ENCODE measurements around the gene FAT1.

Gene FAT1

GRCh38 chr4:186553717-186554116 is 169.9 kb downstream of the FAT1 start:
- TF ChIP-seq, protein P1, sequence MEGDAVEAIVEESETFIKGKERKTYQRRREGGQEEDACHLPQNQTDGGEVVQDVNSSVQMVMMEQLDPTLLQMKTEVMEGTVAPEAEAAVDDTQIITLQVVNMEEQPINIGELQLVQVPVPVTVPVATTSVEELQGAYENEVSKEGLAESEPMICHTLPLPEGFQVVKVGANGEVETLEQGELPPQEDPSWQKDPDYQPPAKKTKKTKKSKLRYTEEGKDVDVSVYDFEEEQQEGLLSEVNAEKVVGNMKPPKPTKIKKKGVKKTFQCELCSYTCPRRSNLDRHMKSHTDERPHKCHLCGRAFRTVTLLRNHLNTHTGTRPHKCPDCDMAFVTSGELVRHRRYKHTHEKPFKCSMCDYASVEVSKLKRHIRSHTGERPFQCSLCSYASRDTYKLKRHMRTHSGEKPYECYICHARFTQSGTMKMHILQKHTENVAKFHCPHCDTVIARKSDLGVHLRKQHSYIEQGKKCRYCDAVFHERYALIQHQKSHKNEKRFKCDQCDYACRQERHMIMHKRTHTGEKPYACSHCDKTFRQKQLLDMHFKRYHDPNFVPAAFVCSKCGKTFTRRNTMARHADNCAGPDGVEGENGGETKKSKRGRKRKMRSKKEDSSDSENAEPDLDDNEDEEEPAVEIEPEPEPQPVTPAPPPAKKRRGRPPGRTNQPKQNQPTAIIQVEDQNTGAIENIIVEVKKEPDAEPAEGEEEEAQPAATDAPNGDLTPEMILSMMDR (IDR thresholded peaks at IDR 0.05; ENCODE audit: low read depth, low read length), result no peak
- no peak for DNase-seq (ENCODE audit: extremely low read depth, low read depth)

GRCh38 chr4:186551849-186552248 is 171.8 kb downstream of the FAT1 start:
- TF ChIP-seq, protein P1 (IDR thresholded peaks at IDR 0.05; ENCODE audit: low read depth, low read length), result no peak
- DNase-seq (ENCODE audit: extremely low read depth, low read depth), result no peak

DNA sequence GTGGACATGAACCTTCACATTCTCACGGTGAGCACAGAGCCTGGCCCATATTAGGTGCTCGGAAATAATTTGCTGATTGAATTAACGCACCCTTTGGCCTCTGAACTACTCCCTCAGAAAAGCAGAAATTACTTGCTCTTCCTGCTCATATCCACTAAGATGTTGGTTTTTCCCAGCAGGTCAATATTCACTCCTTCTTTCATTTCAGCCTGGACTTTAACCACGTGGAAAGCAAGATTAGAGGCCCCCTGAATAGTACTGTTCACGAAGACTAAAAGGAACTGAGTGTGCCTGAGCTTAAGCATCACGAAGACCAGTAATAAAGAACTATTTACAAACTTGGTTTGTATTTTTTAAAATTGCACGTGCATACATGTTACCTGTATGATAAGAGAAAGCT is 178.2 kb downstream of the FAT1 start:
- DNase-seq (ENCODE audit: extremely low read depth, low read depth), result no peak
- TF ChIP-seq, protein P1 (IDR thresholded peaks at IDR 0.05; ENCODE audit: low read depth, low read length), result no peak

DNA sequence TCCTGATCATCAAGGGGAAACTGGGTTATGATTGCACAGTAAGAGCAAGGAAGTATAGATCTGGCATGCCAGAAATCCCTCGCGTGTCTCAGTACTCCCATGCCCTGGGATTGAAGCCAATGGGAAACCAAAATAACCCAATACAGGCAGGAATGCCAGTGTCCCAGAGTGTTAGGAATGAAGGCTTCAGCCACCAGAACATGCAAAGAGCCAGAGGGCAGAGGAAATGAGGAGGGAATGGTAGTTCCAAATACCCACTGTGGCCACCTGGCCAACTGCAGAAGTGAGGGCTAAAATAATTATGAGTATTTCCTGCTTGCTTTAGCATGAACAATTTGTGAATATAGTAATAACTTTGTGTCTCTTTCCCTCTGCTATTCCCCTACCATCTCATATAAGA is 180.4 kb downstream of the FAT1 start:
- TF ChIP-seq, protein P1 (IDR thresholded peaks at IDR 0.05; ENCODE audit: low read depth, low read length), result no peak

GRCh38 chr4:186541801-186542200 is 181.9 kb downstream of the FAT1 start:
- no peak for DNase-seq (ENCODE audit: extremely low read depth, low read depth)
- TF ChIP-seq, protein P1 (IDR thresholded peaks at IDR 0.05; ENCODE audit: low read depth, low read length), result no peak

More for the DNA sequence above, 180.4 kb downstream of the FAT1 start:
- DNase-seq (ENCODE audit: extremely low read depth, low read depth), result no peak

DNA sequence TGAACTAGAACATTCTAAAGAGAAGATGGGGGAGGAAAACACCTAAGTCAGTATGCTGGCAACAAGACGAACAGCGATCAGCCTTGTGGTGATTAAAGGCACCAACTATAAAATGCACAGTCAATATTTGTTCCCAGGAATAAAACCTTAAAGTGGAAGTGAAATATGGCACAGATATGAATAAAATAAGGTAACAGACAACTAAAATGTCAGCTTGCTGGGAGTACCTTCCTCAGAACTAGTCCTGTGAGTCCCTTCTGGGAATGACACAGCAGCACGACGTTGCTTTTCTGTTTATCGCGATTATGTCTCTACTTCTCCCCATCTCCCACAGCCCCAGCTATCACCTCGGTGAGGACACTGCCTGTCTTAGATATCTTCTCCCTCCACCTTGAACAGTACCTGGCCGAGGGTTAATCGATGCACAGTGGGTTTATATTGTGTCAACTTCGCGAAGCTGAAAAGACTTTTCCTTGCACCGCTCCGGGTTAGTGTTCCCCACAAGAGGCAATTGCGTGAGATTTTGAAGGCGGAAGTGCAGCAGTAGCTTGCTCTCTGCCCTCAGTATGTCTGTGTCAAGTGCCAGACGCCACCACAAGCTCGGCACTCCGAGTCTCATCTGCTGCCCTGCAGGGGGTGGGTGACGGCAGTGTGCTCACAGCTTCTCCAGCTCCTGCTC is 185.7 kb downstream of the FAT1 start:
- no peak for DNase-seq (ENCODE audit: extremely low read depth, low read depth)
- TF ChIP-seq, protein P1 (IDR thresholded peaks at IDR 0.05; ENCODE audit: low read depth, low read length), result no peak
